MM.1S (cell line): ENCODE results near the gene ERC2.

ENCODE experiments used
- EZH2 ChIP-seq: fragments of 300-600 bp; sonication (generic); optimal IDR thresholded peaks from 2 replicates; pipeline ENCODE3; 2017; ENCODE audit warnings: low read depth, mild to moderate bottlenecking, antibody characterized with exemption, low read length, mixed read lengths
- EZH2phosphoT487 ChIP-seq: fragments of 300-600 bp; sonication (generic); IDR thresholded peaks from 2 replicates; pipeline ENCODE4 v1.6.1; 2018; ENCODE audit warnings: antibody characterized with exemption, low read length
- TF ChIP-seq, protein P1 (sequence below): fragments of 300-600 bp; sonication (generic); IDR thresholded peaks from 2 replicates; pipeline ENCODE4 v1.5.1; 2016; ENCODE audit warnings: antibody characterized with exemption, low read length, mixed read lengths

- TF ChIP-seq, protein P1, sequence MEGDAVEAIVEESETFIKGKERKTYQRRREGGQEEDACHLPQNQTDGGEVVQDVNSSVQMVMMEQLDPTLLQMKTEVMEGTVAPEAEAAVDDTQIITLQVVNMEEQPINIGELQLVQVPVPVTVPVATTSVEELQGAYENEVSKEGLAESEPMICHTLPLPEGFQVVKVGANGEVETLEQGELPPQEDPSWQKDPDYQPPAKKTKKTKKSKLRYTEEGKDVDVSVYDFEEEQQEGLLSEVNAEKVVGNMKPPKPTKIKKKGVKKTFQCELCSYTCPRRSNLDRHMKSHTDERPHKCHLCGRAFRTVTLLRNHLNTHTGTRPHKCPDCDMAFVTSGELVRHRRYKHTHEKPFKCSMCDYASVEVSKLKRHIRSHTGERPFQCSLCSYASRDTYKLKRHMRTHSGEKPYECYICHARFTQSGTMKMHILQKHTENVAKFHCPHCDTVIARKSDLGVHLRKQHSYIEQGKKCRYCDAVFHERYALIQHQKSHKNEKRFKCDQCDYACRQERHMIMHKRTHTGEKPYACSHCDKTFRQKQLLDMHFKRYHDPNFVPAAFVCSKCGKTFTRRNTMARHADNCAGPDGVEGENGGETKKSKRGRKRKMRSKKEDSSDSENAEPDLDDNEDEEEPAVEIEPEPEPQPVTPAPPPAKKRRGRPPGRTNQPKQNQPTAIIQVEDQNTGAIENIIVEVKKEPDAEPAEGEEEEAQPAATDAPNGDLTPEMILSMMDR: no peak
- TF ChIP-seq EZH2phosphoT487 (no peak), EZH2 (no peak)
Observed at GRCh38 chr3:55959471-55960080, 508.7 kb downstream of the ERC2 start.
